HEK293T (cell line): ENCODE measurements around the gene MTRF1.

ENCODE experiments used
- ARNT ChIP-seq: fragments of 450-650 bp; IDR thresholded peaks from 2 replicates; pipeline ENCODE4 v1.6.1; 2017; ENCODE audit warnings: mild to moderate bottlenecking
- BHLHE40 ChIP-seq: fragments of 450-650 bp; IDR thresholded peaks from 2 replicates; pipeline ENCODE4 v1.6.1; 2016; ENCODE audit warnings: mild to moderate bottlenecking, moderate library complexity, borderline replicate concordance
- FOXA1 ChIP-seq: fragments of 450-650 bp; IDR thresholded peaks from 2 replicates; pipeline ENCODE4 v1.6.1; 2016; ENCODE audit warnings: mild to moderate bottlenecking
- FOXK2 ChIP-seq: fragments of 450-650 bp; IDR thresholded peaks from 2 replicates; pipeline ENCODE4 v1.6.1; 2016; ENCODE audit warnings: mild to moderate bottlenecking
- FOXM1 ChIP-seq: fragments of 450-650 bp; IDR thresholded peaks from 2 replicates; pipeline ENCODE4 v1.6.1; 2017; ENCODE audit warnings: mild to moderate bottlenecking, borderline replicate concordance
- HDGF ChIP-seq: fragments of 450-650 bp; IDR thresholded peaks from 2 replicates; pipeline ENCODE4 v1.6.1; 2017; ENCODE audit warnings: antibody characterized with exemption, borderline replicate concordance
- L3MBTL2 ChIP-seq: fragments of 450-650 bp; conservative IDR thresholded peaks from 2 replicates; pipeline ENCODE4 v1.6.1; 2016; ENCODE audit warnings: mild to moderate bottlenecking
- NFRKB ChIP-seq: fragments of 450-650 bp; IDR thresholded peaks from 2 replicates; pipeline ENCODE4 v1.6.1; 2016; ENCODE audit warnings: mild to moderate bottlenecking, moderate library complexity
- SP1 ChIP-seq: fragments of 450-650 bp; IDR thresholded peaks from 2 replicates; pipeline ENCODE4 v1.6.1; 2017
- TARDBP ChIP-seq: fragments of 450-650 bp; IDR thresholded peaks from 2 replicates; pipeline ENCODE4 v1.6.1; 2016
- ZNF384 ChIP-seq: fragments of 450-650 bp; IDR thresholded peaks from 2 replicates; pipeline ENCODE4 v1.6.1; 2016

- no peak for TF ChIP-seq FOXK2
- no peak for TF ChIP-seq BHLHE40
- TF ChIP-seq HDGF, result no peak
- no peak for TF ChIP-seq FOXM1
- TF ChIP-seq L3MBTL2, result no peak
- no peak for TF ChIP-seq TARDBP
- no peak for TF ChIP-seq NFRKB
- TF ChIP-seq SP1, result no peak
- no peak for TF ChIP-seq ARNT
- TF ChIP-seq FOXA1, result no peak
- TF ChIP-seq ZNF384, result no peak
Observed at GRCh38 chr13:41229356-41229755, 34.0 kb downstream of the MTRF1 start.
